Measurements from ENCODE around the gene MRPL10. TPM values are rescaled to one million over a fixed set of nuclear protein-coding genes. Genes with fewer than 3 reads are reported as not detected.
A peak's percentile ranks its signal among the peaks of the same experiment; 100 is the strongest.

The MRPL10 gene
- total and polyA plus RNA-seq, 2 of the 8 experiments (the other 6 are each of a cell fraction or from before 2014, with no cell fraction given) = 85.3 to 214 TPM

GRCh38 chr17:47847341-47848197 is 16.2 kb upstream of the MRPL10 start (continued):
- no peak for TF ChIP-seq PHF8 (conservative IDR thresholded peaks at IDR 0.05; ENCODE audit: low read depth, low read length)
- no peak for TF ChIP-seq CEBPB (IDR thresholded peaks at IDR 0.05; ENCODE audit: low read depth, low read length)
- no peak for TF ChIP-seq YY1 (IDR thresholded peaks at IDR 0.05; ENCODE audit: low read depth, low read length)
- peak; percentile 26; the same call in 1 of the 2 replicates for TF ChIP-seq NRF1 (IDR thresholded peaks at IDR 0.05; ENCODE audit: low read depth, low read length)
- TF ChIP-seq RNF2 (IDR thresholded peaks at IDR 0.05; ENCODE audit: borderline replicate concordance, low read depth, low read length, missing control alignments, poor library complexity, severe bottlenecking) = no peak
- TF ChIP-seq TEAD4 (IDR thresholded peaks at IDR 0.05; ENCODE audit: low read depth, low read length) = no peak
- no peak for TF ChIP-seq HDAC6 (IDR thresholded peaks at IDR 0.05; ENCODE audit: low read depth, low read length)
- no peak for TF ChIP-seq SIX5 (IDR thresholded peaks at IDR 0.05; ENCODE audit: low read depth, low read length)
- TF ChIP-seq TCF12 (IDR thresholded peaks at IDR 0.05; ENCODE audit: low read depth, low read length) = no peak
- no peak; the same call in 1 of the 2 replicates for TF ChIP-seq GABPA (IDR thresholded peaks at IDR 0.05; ENCODE audit: borderline replicate concordance, insufficient read depth, low read length)
- TF ChIP-seq ATF3 (IDR thresholded peaks at IDR 0.05; ENCODE audit: insufficient read depth, low read depth, low read length) = no peak
- TF ChIP-seq MAFK (IDR thresholded peaks at IDR 0.05; ENCODE audit: low read depth, low read length) = no peak
- TF ChIP-seq RFX5 (IDR thresholded peaks at IDR 0.05; ENCODE audit: borderline replicate concordance, low read depth, low read length) = no peak
- peak; percentile 4 for TF ChIP-seq TAF7 (optimal IDR thresholded peaks at IDR 0.05; ENCODE audit: borderline replicate concordance, low read depth, low read length)
- peak; percentile 68 for TF ChIP-seq KDM1A (IDR thresholded peaks at IDR 0.05; ENCODE audit: borderline replicate concordance, low read length)
- TF ChIP-seq JUN (IDR thresholded peaks at IDR 0.05; ENCODE audit: low read depth, low read length) = no peak
- no peak for TF ChIP-seq USF2 (IDR thresholded peaks at IDR 0.05; ENCODE audit: low read length)
- TF ChIP-seq ZNF274 (IDR thresholded peaks at IDR 0.05; ENCODE audit: borderline replicate concordance, extremely low read depth, low read length) = no peak
- TF ChIP-seq CHD2 (IDR thresholded peaks at IDR 0.05; ENCODE audit: low read length) = no peak
- TF ChIP-seq TBP (IDR thresholded peaks at IDR 0.05; ENCODE audit: low read depth, low read length) = no peak

Measured in H1 (cell line).